Left cardiac atrium (tissue), 4 donors: ENCODE measurements around the gene SPTB. TPM values are rescaled to one million over a fixed set of nuclear protein-coding genes. Genes with fewer than 3 reads are reported as not detected.

Source experiments
- ATAC-seq, 2 donors: fragments of 200-7000 bp; cut with Tn5 transposase; one replicate each; pipeline ENCODE4 v1.9.1; 2020; ENCODE audit warnings: mild to moderate bottlenecking in 2 of 2, moderate library complexity in 2 of 2
- DNase-seq: peaks from one replicate; pipeline ENCODE4 v3.0.0-alpha.2; 2020
- intact Hi-C, 2 donors: fragments of 100-400 bp; cut with DNase I; formaldehyde crosslinking; loops; one replicate each; pipeline versions ENCODE4 v1.14.1 to v1.15.1; 2022 to 2023
- total RNA-seq, 2 donors: library from RNA; stranded (reverse); fragmentation: NEBNext Ultra II Directional; extraction: Animal tissue kit (Norgen Biotek cat#: 25700); gene quantifications; one replicate each; pipeline ENCODE4 v1.2.1, GENCODE V29; 2021
- donor health status: DM: no; HTN: yes; CAD: no.
- donor health status: DM: no; HTN: yes; CAD: no; lungs with severe emphysema.
- donor health status: DM: yes; HTN: yes; CAD: no.
- donor health status: Dilated cardiomyopathy.

The SPTB gene
- total RNA-seq, 2 donors from 2014 or later, result 58.2 to 63.6 TPM

- peak; percentile 78 to 79 for ATAC-seq
- intact Hi-C loops, result loop anchor here (5.0 kb wide), 2 partner anchors 70 to 90 kb away; no protein-coding TSS in a partner anchor
- no peak for DNase-seq
These were observed 12.2 kb upstream of the SPTB start for GRCh38 chr14:64891839-64892375.

- intact Hi-C loops, result loop anchor here (5.0 kb wide), 2 partner anchors 69 to 89 kb away; no protein-coding TSS in a partner anchor
- DNase-seq (no peak), ATAC-seq (no peak)
These were observed 11.6 kb upstream of the SPTB start for GRCh38 chr14:64891173-64891838.

GRCh38 chr14:64889352-64889751 lies 9.6 kb upstream of the SPTB start:
- DNase-seq, result no peak
- intact Hi-C loops, result loop anchor here in 1 of 2 donors (5.0 kb wide), 1 partner anchor 67 kb away; no protein-coding TSS in a partner anchor
- no peak for ATAC-seq

GRCh38 chr14:64885559-64885958 lies 5.9 kb upstream of the SPTB start:
- intact Hi-C loops, result loop anchor here in 1 of 2 donors (5.0 kb wide), 1 partner anchor 63 kb away; no protein-coding TSS in a partner anchor
- DNase-seq, result no peak
- ATAC-seq, result no peak

GRCh38 chr14:64880221-64881121 lies 764 bp upstream of the SPTB start:
- ATAC-seq, result peak; percentile 76 to 88
- peak; percentile 46 for DNase-seq
- intact Hi-C loops, result no loop called here

- ATAC-seq (peak; percentile 20 to 23), DNase-seq (peak; percentile 35)
- intact Hi-C loops, result loop anchor here in 1 of 2 donors (1.0 to 5.0 kb wide), 3 partner anchors 34 to 52 kb away; no protein-coding TSS in a partner anchor
These were observed 671 bp downstream of the SPTB start for GRCh38 chr14:64878837-64879634.

- intact Hi-C loops, result loop anchor here in 1 of 2 donors (5.0 kb wide), 1 partner anchor 51 kb away; no protein-coding TSS in a partner anchor
- DNase-seq, result no peak
- no peak for ATAC-seq
These were observed 1.9 kb downstream of the SPTB start for GRCh38 chr14:64877846-64878245.

- DNase-seq (no peak), ATAC-seq (no peak)
- intact Hi-C loops, result loop anchor here in 1 of 2 donors (5.0 kb wide), 1 partner anchor 48 kb away; no protein-coding TSS in a partner anchor
These were observed 4.4 kb downstream of the SPTB start for GRCh38 chr14:64875350-64875749.

GRCh38 chr14:64873506-64874219 lies 6.0 kb downstream of the SPTB start:
- ATAC-seq (no peak), DNase-seq (no peak)
- intact Hi-C loops, result no loop called here

GRCh38 chr14:64871344-64871743 lies 8.4 kb downstream of the SPTB start:
- DNase-seq (no peak), ATAC-seq (no peak)
- intact Hi-C loops, result no loop called here

- ATAC-seq, result no peak
- no peak for DNase-seq
- intact Hi-C loops, result no loop called here
These were observed 9.5 kb downstream of the SPTB start for GRCh38 chr14:64870160-64870559.

- ATAC-seq, result no peak
These were observed 10.9 kb downstream of the SPTB start for GRCh38 chr14:64868841-64869240.

GRCh38 chr14:64868379-64868778 lies 11.3 kb downstream of the SPTB start:
- DNase-seq (no peak), ATAC-seq (no peak)
- intact Hi-C loops, result no loop called here

More at GRCh38 chr14:64868841-64869240, 10.9 kb downstream of the SPTB start:
- intact Hi-C loops, result no loop called here
- DNase-seq, result no peak

GRCh38 chr14:64867182-64867581 lies 12.5 kb downstream of the SPTB start:
- intact Hi-C loops, result no loop called here
- DNase-seq, result no peak
- peak in 1 of 2 donors; percentile 27 for ATAC-seq

GRCh38 chr14:64865992-64866391 lies 13.7 kb downstream of the SPTB start:
- intact Hi-C loops, result no loop called here
- ATAC-seq, result no peak
- DNase-seq, result no peak

GRCh38 chr14:64865109-64865508 lies 14.6 kb downstream of the SPTB start:
- intact Hi-C loops, result no loop called here
- no peak for DNase-seq
- no peak for ATAC-seq

- intact Hi-C loops, result no loop called here
- DNase-seq (no peak), ATAC-seq (no peak)
These were observed 15.4 kb downstream of the SPTB start for GRCh38 chr14:64864258-64864657.

GRCh38 chr14:64861916-64862315 lies 17.8 kb downstream of the SPTB start:
- no peak for DNase-seq
- intact Hi-C loops, result no loop called here
- ATAC-seq, result no peak
